ENCODE measurements around the gene MCC. TPM values are rescaled to one million over a fixed set of nuclear protein-coding genes. Genes with fewer than 3 reads are reported as not detected.

Gene MCC
- total RNA-seq, 2 donors from 2014 or later, result 7.5 to 9.9 TPM

- Histone ChIP-seq H3K27ac (no peak overlapping the region), H3K9me3 (no peaks in the 10 kb centered on the region), H3K27me3 (no peaks in the 10 kb centered on the region), H3K4me3 (no peak overlapping the region), H3K36me3 (replicated peaks in 1 of 2; ENCODE audit: insufficient read depth in 1 of 2, low read depth in 2 of 2) (no peaks in the 10 kb centered on the region), H3K4me1 (no peaks in the 10 kb centered on the region)
- no peak for DNase-seq
- intact Hi-C loops (cut with DNase I), result no loop called here
- TF ChIP-seq POLR2A (IDR thresholded peaks at IDR 0.05) (no peak), CTCF (IDR thresholded peaks at IDR 0.05) (no peak)
- 73 to 87% methylated on average over 3 of the region's 3 CpGs for WGBS, 2 donors
- no peak for ATAC-seq
These were observed 416.9 kb downstream of the MCC start for GRCh38 chr5:113071401-113071800.

- ATAC-seq (no peak), DNase-seq (no peak)
- intact Hi-C loops (cut with DNase I), result no loop called here
These were observed 417.4 kb downstream of the MCC start for GRCh38 chr5:113070901-113071300.

GRCh38 chr5:113068559-113068958, 419.7 kb downstream of the MCC start:
- intact Hi-C loops (cut with DNase I), result no loop called here
- H3K4me1 ChIP-seq, result no peaks in the 10 kb centered on the region
- ATAC-seq (no peak), DNase-seq (no peak)
- H3K36me3 ChIP-seq (replicated peaks in 1 of 2; ENCODE audit: insufficient read depth in 1 of 2, low read depth in 2 of 2), result no peaks in the 10 kb centered on the region
- no peak overlapping the region for H3K4me3 ChIP-seq
- H3K27me3 ChIP-seq, result no peaks in the 10 kb centered on the region
- 78 to 86% methylated on average over 2 of the region's 2 CpGs for WGBS, 2 donors
- no peak overlapping the region for H3K27ac ChIP-seq
- no peak for TF ChIP-seq POLR2A (IDR thresholded peaks at IDR 0.05)
- no peak for TF ChIP-seq CTCF (IDR thresholded peaks at IDR 0.05)
- H3K9me3 ChIP-seq, result no peaks in the 10 kb centered on the region

More at GRCh38 chr5:113070901-113071300, 417.4 kb downstream of the MCC start:
- Histone ChIP-seq H3K27ac (no peak overlapping the region), H3K36me3 (replicated peaks in 1 of 2; ENCODE audit: insufficient read depth in 1 of 2, low read depth in 2 of 2) (no peaks in the 10 kb centered on the region), H3K9me3 (no peaks in the 10 kb centered on the region), H3K4me1 (no peaks in the 10 kb centered on the region), H3K27me3 (no peaks in the 10 kb centered on the region), H3K4me3 (no peak overlapping the region)
- WGBS, 2 donors, result 71 to 82% methylated on average over 5 of the region's 5 CpGs
- TF ChIP-seq CTCF (IDR thresholded peaks at IDR 0.05), result no peak
- no peak for TF ChIP-seq POLR2A (IDR thresholded peaks at IDR 0.05)

GRCh38 chr5:113067635-113068344, 420.5 kb downstream of the MCC start:
- Histone ChIP-seq H3K4me1 (no peaks in the 10 kb centered on the region), H3K27me3 (no peaks in the 10 kb centered on the region), H3K4me3 (no peak overlapping the region), H3K27ac (no peak overlapping the region), H3K9me3 (no peaks in the 10 kb centered on the region), H3K36me3 (replicated peaks in 1 of 2; ENCODE audit: insufficient read depth in 1 of 2, low read depth in 2 of 2) (no peaks in the 10 kb centered on the region)
- intact Hi-C loops (cut with DNase I), result no loop called here
- ATAC-seq (no peak), DNase-seq (no peak)
- no peak for TF ChIP-seq CTCF (IDR thresholded peaks at IDR 0.05)
- TF ChIP-seq POLR2A (IDR thresholded peaks at IDR 0.05), result no peak
- 83 to 90% methylated on average over 18 to 19 of the region's 19 CpGs for WGBS, 2 donors

- DNase-seq (no peak), ATAC-seq (no peak)
- no peaks in the 10 kb centered on the region for H3K36me3 ChIP-seq (replicated peaks in 1 of 2; ENCODE audit: insufficient read depth in 1 of 2, low read depth in 2 of 2)
- intact Hi-C loops (cut with DNase I), result no loop called here
- no peaks in the 10 kb centered on the region for H3K4me1 ChIP-seq
- no peaks in the 10 kb centered on the region for H3K9me3 ChIP-seq
- 90 to 92% methylated on average over 2 of the region's 2 CpGs for WGBS, 2 donors
- H3K27ac ChIP-seq, result no peak overlapping the region
- no peaks in the 10 kb centered on the region for H3K27me3 ChIP-seq
- no peak overlapping the region for H3K4me3 ChIP-seq
- TF ChIP-seq CTCF (IDR thresholded peaks at IDR 0.05), result no peak
- TF ChIP-seq POLR2A (IDR thresholded peaks at IDR 0.05), result no peak
These were observed 422.6 kb downstream of the MCC start for GRCh38 chr5:113065626-113066025.
